Measurements from ENCODE around the gene CYB561D2. TPM values are rescaled to one million over a fixed set of nuclear protein-coding genes. Genes with fewer than 3 reads are reported as not detected.

The CYB561D2 gene
- total RNA-seq, 2 experiments from 2014 or later = 17.8 to 20.1 TPM

- intact Hi-C loops (cut with micrococcal nuclease) = loop anchor here (5.0 to 10.0 kb wide), 3 partner anchors 211 to 1149 kb away; partner anchors contain the start of genes C3orf18, DCAF1, HEMK1 and RBM15B
- no peaks in the 10 kb centered on the region for H3K27me3 Mint-ChIP-seq
- peaks cover 24% of the 10 kb centered on the region for H3K36me3 Mint-ChIP-seq
- H3K27ac Mint-ChIP-seq = no peak overlapping the region
- H3K4me1 Mint-ChIP-seq (ENCODE audit: low read depth) = peaks cover 54% of the 10 kb centered on the region
- POLR2A ChIA-PET = interaction anchor here (1.5 to 1.6 kb wide), 2 partner anchors 17 to 19 kb away, joined by 4 to 5 read pairs; no protein-coding TSS in a partner anchor
- CTCF ChIA-PET = interaction anchor here (1.2 to 4.4 kb wide), 2 partner anchors 8 to 161 kb away, joined by 3 to 34 read pairs; no protein-coding TSS in a partner anchor
- no peak overlapping the region for H3K4me3 Mint-ChIP-seq
- no peaks in the 10 kb centered on the region for H3K9me3 Mint-ChIP-seq
- no peak for DNase-seq
Observed at GRCh38 chr3:50355829-50356552, 5.3 kb downstream of the CYB561D2 start.

- CTCF ChIA-PET = interaction anchor here (1.2 to 4.4 kb wide), 3 partner anchors 8 to 186 kb away, joined by 3 to 34 read pairs (median 3); no protein-coding TSS in a partner anchor
- POLR2A ChIA-PET = interaction anchor here (1.4 to 1.6 kb wide), 3 partner anchors 8 to 20 kb away, joined by 3 to 5 read pairs (median 4); no protein-coding TSS in a partner anchor
- peaks cover 48% of the 10 kb centered on the region for H3K4me1 Mint-ChIP-seq (ENCODE audit: low read depth)
- no peak overlapping the region for H3K27ac Mint-ChIP-seq
- no peaks in the 10 kb centered on the region for H3K27me3 Mint-ChIP-seq
- H3K9me3 Mint-ChIP-seq = no peaks in the 10 kb centered on the region
- H3K36me3 Mint-ChIP-seq = peaks cover 24% of the 10 kb centered on the region
- DNase-seq = no peak
- intact Hi-C loops (cut with micrococcal nuclease) = loop anchor here (5.0 to 10.0 kb wide), 3 partner anchors 211 to 1148 kb away; partner anchors contain the start of genes C3orf18, DCAF1, HEMK1 and RBM15B
- H3K4me3 Mint-ChIP-seq = no peak overlapping the region
Observed at GRCh38 chr3:50356553-50356952, 5.9 kb downstream of the CYB561D2 start.

DNA sequence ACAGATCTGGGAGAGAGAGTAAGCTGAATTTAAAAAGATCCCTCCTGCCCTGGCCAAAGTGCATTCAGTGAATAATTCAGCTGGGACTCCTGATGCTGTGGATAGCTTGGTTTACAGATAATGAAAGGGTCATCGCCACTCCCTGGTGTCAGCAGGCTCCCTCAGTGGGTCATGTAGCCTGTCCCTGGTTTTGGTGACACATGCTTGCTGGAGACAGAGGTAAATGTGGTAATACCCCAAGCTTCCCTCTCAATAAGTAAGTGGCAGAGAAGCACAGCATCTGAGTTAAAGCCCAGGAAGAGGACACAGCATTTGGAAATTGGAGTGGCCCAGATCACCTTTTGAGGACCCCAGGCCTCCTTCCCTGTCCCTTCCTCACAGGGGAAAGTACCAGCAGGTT is 6.8 kb downstream of the CYB561D2 start:
- Mint-ChIP-seq H3K27me3 (no peaks in the 10 kb centered on the region), H3K27ac (no peak overlapping the region), H3K36me3 (peaks cover 24% of the 10 kb centered on the region), H3K4me1 (ENCODE audit: low read depth) (peaks cover 43% of the 10 kb centered on the region), H3K9me3 (no peaks in the 10 kb centered on the region), H3K4me3 (peak overlapping the region; percentile 95)
- ChIA-PET CTCF (interaction anchor here (0.8 to 4.4 kb wide), 5 partner anchors 9 to 259 kb away, joined by 3 to 34 read pairs (median 3); no protein-coding TSS in a partner anchor), POLR2A (interaction anchor here (1.1 to 1.6 kb wide), 3 partner anchors 9 to 20 kb away, joined by 3 to 5 read pairs (median 3); no protein-coding TSS in a partner anchor)
- intact Hi-C loops (cut with micrococcal nuclease) = loop anchor here (5.0 to 10.0 kb wide), 3 partner anchors 210 to 1147 kb away; partner anchors contain the start of genes C3orf18, DCAF1, HEMK1 and RBM15B
- DNase-seq = no peak

DNA sequence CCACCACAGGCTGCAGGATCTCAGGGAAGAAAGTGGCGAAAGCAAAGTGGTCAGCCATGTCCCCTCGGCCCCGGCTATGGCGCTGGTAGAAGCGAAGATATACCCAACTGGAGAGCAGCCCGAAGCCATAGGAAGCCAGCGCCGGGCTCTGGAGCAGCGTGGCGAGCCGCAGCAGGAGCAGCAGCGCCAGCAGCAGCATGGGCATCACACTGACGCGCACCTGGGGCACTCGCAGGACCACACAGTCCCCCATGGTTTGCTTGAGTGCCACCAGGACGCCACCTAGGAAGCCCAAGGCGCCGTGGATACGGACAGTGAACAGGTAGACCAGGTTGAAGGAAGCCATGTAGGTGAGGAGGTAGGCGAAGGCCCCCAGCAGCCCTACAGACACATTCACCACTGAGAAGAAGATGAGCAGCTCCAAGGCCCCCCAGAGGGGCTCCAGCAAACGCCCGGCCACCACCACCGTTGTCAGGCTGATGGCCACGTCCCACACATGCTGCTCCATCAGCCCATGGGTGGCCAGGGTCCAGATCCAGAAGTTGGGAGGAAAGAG is 7.8 kb downstream of the CYB561D2 start:
- ChIA-PET CTCF (interaction anchor here (4.4 kb wide), 1 partner anchor 10 kb away, joined by 34 read pairs; no protein-coding TSS in a partner anchor), POLR2A (no interaction called here)
- H3K4me3 Mint-ChIP-seq = peak overlapping the region; percentile 95
- H3K9me3 Mint-ChIP-seq = no peaks in the 10 kb centered on the region
- no peak for DNase-seq
- peaks cover 39% of the 10 kb centered on the region for H3K4me1 Mint-ChIP-seq (ENCODE audit: low read depth)
- H3K36me3 Mint-ChIP-seq = peaks cover 24% of the 10 kb centered on the region
- H3K27ac Mint-ChIP-seq = peak overlapping the region; percentile 71
- intact Hi-C loops (cut with micrococcal nuclease) = loop anchor here (2.0 to 10.0 kb wide), 4 partner anchors 60 to 1146 kb away; partner anchors contain the start of genes C3orf18, DCAF1, HEMK1 and HYAL3
- H3K27me3 Mint-ChIP-seq = no peaks in the 10 kb centered on the region

GRCh38 chr3:50358911-50359759 is 8.5 kb downstream of the CYB561D2 start, which contains the start of gene TMEM115:
Gene TMEM115, minus strand, starts transcription at chr3:50359521. Its CDS starts 458 bp downstream, at chr3:50359063.
- peak within 1 kb of the TSS; percentile 95 for H3K4me3 Mint-ChIP-seq
- H3K27ac Mint-ChIP-seq = peak within 1 kb of the TSS; percentile 86
- ChIA-PET CTCF (interaction anchor here (0.9 to 4.4 kb wide), 2 partner anchors 11 to 183 kb away, joined by 3 to 34 read pairs; no protein-coding TSS in a partner anchor), POLR2A (interaction anchor here (0.8 to 1.5 kb wide), 2 partner anchors 8 to 22 kb away, joined by 3 to 6 read pairs; partner anchors contain the start of genes CYB561D2 and NPRL2)
- H3K36me3 Mint-ChIP-seq = peaks cover 23% of the 10 kb centered on the region
- H3K4me1 Mint-ChIP-seq (ENCODE audit: low read depth) = peaks cover 39% of the 10 kb centered on the region
- no peaks in the 10 kb centered on the region for H3K9me3 Mint-ChIP-seq
- no peaks in the 10 kb centered on the region for H3K27me3 Mint-ChIP-seq
- DNase-seq = peak; percentile 97
- intact Hi-C loops (cut with micrococcal nuclease) = loop anchor here (1.0 to 10.0 kb wide), 7 partner anchors 8 to 1146 kb away; partner anchors contain the start of genes C3orf18, DCAF1, HEMK1 and HYAL3

GRCh38 chr3:50359760-50360110 is 9.1 kb downstream of the CYB561D2 start:
- ChIA-PET CTCF (interaction anchor here (0.9 to 4.4 kb wide), 2 partner anchors 12 to 182 kb away, joined by 3 to 34 read pairs; no protein-coding TSS in a partner anchor), POLR2A (interaction anchor here (0.8 to 1.5 kb wide), 2 partner anchors 9 to 22 kb away, joined by 3 to 6 read pairs; partner anchors contain the start of genes CYB561D2 and NPRL2)
- Mint-ChIP-seq H3K27me3 (no peaks in the 10 kb centered on the region), H3K4me3 (peak overlapping the region; percentile 95), H3K27ac (peak overlapping the region; percentile 86), H3K4me1 (ENCODE audit: low read depth) (peaks cover 39% of the 10 kb centered on the region), H3K36me3 (peaks cover 20% of the 10 kb centered on the region), H3K9me3 (no peaks in the 10 kb centered on the region)
- no peak for DNase-seq
- intact Hi-C loops (cut with micrococcal nuclease) = loop anchor here (1.0 to 10.0 kb wide), 7 partner anchors 8 to 1145 kb away; partner anchors contain the start of genes C3orf18, DCAF1, HEMK1 and HYAL3

GRCh38 chr3:50364573-50365079 is 14.0 kb downstream of the CYB561D2 start:
- Mint-ChIP-seq H3K9me3 (no peaks in the 10 kb centered on the region), H3K27ac (no peak overlapping the region), H3K36me3 (no peaks in the 10 kb centered on the region), H3K4me1 (ENCODE audit: low read depth) (peaks cover 24% of the 10 kb centered on the region), H3K4me3 (peak overlapping the region; percentile 75), H3K27me3 (no peaks in the 10 kb centered on the region)
- ChIA-PET CTCF (interaction anchor here (2.2 kb wide), 1 partner anchor 178 kb away, joined by 11 read pairs; no protein-coding TSS in a partner anchor), POLR2A (interaction anchor here (1.3 to 1.7 kb wide), 2 partner anchors 14 to 17 kb away, joined by 4 to 5 read pairs; partner anchors contain the start of genes CYB561D2 and NPRL2)
- no peak for DNase-seq
- intact Hi-C loops (cut with micrococcal nuclease) = loop anchor here (1.0 to 5.0 kb wide), 2 partner anchors 14 to 183 kb away; partner anchors contain the start of genes CYB561D2 and NPRL2

DNA sequence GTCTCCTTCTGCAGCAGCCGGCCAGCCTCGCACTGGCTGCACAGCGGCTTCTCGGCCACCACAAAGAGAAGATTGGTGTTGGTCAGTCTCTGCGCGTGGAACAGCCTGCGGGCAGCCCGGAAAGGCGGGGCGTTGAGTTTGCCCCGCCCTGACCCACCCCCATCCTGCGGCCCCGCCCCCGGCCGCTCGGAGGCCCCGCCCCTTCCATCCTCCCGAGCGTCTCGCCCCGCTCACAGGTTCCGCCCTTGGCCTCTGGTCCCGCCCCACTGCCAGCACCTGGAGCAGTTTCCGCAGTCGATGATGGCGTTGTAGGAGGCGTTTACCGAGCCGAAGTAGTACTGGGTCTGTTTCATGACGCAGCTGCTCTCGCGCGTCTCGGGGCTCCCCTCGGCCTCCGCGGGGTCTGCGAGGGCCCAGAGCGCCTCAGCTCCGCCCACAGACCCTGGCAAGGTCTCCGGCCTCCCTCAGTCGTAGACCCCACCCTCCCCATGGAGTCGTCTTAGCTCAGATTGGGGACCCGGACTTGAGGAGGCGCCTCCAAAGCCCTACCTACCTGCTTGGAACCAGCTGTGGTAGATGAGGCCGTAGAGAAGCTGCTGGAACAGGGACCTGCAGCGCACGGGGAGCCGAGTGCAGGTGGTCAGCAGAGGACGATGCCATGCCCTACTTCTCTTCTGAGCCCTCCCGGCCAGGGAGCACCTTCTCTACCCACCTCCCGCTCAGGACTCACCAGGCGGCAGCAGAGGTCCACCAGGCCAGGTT is 14.6 kb downstream of the CYB561D2 start:
- no peaks in the 10 kb centered on the region for H3K36me3 Mint-ChIP-seq
- ChIA-PET CTCF (interaction anchor here (1.0 to 2.2 kb wide), 2 partner anchors 171 to 177 kb away, joined by 4 to 11 read pairs; no protein-coding TSS in a partner anchor), POLR2A (interaction anchor here (0.8 to 1.7 kb wide), 3 partner anchors 15 to 28 kb away, joined by 3 to 5 read pairs (median 4); partner anchors contain the start of genes CYB561D2 and NPRL2)
- DNase-seq = peak; percentile 97
- H3K4me3 Mint-ChIP-seq = peak overlapping the region; percentile 75
- H3K4me1 Mint-ChIP-seq (ENCODE audit: low read depth) = peaks cover 20% of the 10 kb centered on the region
- no peaks in the 10 kb centered on the region for H3K27me3 Mint-ChIP-seq
- H3K27ac Mint-ChIP-seq = peak overlapping the region; percentile 51
- H3K9me3 Mint-ChIP-seq = no peaks in the 10 kb centered on the region
- intact Hi-C loops (cut with micrococcal nuclease) = loop anchor here (1.0 to 5.0 kb wide), 2 partner anchors 15 to 182 kb away; partner anchors contain the start of genes CYB561D2 and NPRL2

- no peaks in the 10 kb centered on the region for H3K27me3 Mint-ChIP-seq
- peaks cover 20% of the 10 kb centered on the region for H3K4me1 Mint-ChIP-seq (ENCODE audit: low read depth)
- POLR2A ChIA-PET = interaction anchor here (0.8 to 1.7 kb wide), 3 partner anchors 15 to 29 kb away, joined by 3 to 5 read pairs (median 4); partner anchors contain the start of genes CYB561D2 and NPRL2
- no peak for DNase-seq
- no peaks in the 10 kb centered on the region for H3K36me3 Mint-ChIP-seq
- H3K4me3 Mint-ChIP-seq = peak overlapping the region; percentile 75
- H3K27ac Mint-ChIP-seq = no peak overlapping the region
- CTCF ChIA-PET = interaction anchor here (1.0 to 2.2 kb wide), 2 partner anchors 172 to 177 kb away, joined by 4 to 11 read pairs; no protein-coding TSS in a partner anchor
- no peaks in the 10 kb centered on the region for H3K9me3 Mint-ChIP-seq
- intact Hi-C loops (cut with micrococcal nuclease) = loop anchor here (1.0 to 5.0 kb wide), 2 partner anchors 16 to 181 kb away; partner anchors contain the start of genes CYB561D2 and NPRL2
Observed at GRCh38 chr3:50365842-50366220, 15.2 kb downstream of the CYB561D2 start.

Data from activated CD4-positive, alpha-beta memory T cell treated with anti-CD3 and anti-CD28 coated beads for 36 hours (primary cell).